Activated CD4-positive, CD25-positive, alpha-beta regulatory T cell treated with anti-CD3 and anti-CD28 coated beads, Interleukin-2, amount 50 U/mL, for 16 hours (primary cell): ENCODE data around the gene KLHDC4.
"Not testable (repeated sequence)": the region's sequence is repeated elsewhere in the genome, so short reads cannot be mapped to it uniquely, and the experiment has no call there.

Experiments used
- DNase-seq: peaks from one replicate; pipeline ENCODE4 v3.0.0-alpha.2; 2020; ENCODE audit warnings: low read depth, low spot score

Gene KLHDC4

DNA sequence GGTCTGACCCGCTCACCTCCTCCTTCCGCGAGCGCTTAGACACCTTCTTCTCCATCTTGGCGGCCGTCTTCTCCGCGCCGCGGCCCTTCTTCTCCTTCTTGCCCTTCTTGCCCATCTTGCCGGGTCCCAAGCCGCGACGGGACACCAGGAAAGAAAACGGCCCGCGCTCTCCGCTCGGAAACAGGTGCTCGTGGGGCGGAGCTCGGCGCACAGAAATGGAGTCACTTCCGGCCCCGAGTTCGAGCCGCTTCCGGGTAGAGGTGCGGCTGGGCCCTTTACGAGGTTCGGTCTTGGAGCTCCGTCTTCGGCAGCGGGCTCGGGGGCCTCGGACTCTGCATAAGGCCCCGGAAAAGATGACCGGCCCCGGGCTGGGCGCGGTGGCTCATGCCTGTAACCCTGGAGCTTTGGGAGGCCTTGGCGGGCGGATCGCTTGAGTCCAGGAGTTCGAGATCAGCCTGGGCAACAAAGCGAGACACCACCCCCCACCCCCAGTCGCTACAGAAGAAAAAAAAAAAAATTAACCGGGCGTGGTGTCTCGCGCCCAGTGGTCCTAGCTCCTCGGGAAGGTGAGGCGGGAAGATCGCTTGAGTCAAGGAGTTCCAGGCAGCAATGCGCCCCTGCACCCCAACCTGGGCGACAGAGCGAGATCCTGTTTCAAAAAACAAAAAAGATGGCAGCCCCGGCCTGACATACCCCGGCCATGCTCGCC, at the start of gene KLHDC4:
Gene KLHDC4, minus strand, starts transcription at position 211 of the 709 bp plus-strand sequence. Its CDS starts 96 bp downstream, at position 115.
- DNase-seq: peak; percentile 81

- DNase-seq: no peak
Measured at GRCh38 chr16:87815567-87815966, 49.8 kb upstream of the KLHDC4 start.

- no peak for DNase-seq
Measured at GRCh38 chr16:87812200-87812656, 46.4 kb upstream of the KLHDC4 start.

- DNase-seq: not testable (repeated sequence)
Measured at GRCh38 chr16:87811454-87811853, 45.7 kb upstream of the KLHDC4 start.

DNA sequence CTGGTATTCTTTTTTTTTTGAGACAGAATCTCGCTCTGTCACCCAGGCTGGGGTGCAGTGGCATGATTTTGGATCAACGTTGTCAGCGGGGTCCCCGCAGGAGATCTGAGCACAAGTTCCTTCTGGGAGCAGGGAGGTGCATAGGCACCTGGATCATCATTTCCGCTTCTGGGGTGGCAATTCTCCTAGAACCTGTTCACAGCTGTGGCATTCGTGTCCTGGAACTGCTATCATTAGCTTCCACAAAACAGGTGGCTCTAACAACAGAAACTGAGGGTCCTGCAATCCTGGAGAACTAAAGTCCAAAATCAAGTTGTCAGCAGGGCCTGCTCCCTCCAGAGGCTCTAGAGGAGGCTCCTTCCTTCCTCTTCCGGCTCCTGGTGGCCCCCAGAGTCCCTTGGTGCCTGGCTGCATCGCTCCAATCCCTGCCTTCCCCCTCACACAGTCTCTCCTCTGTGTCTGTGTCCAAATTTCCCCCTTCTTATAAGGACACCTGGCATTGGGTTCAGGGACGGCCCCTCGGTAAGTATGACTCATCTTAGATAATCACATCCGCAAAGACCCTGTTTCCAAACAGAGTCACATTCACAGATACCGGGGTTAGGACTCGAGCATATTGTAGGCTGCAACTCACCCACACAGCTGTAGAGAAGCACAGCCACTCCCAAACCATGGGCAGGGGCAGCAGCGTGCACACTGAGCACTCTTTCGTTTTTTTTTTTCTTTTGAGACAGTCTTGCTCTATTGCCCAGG, 43.5 kb upstream of the KLHDC4 start:
- DNase-seq: no peak

- no peak for DNase-seq
Measured at GRCh38 chr16:87808108-87808507, 42.3 kb upstream of the KLHDC4 start.

- DNase-seq: peak; percentile 16
Measured at GRCh38 chr16:87806641-87807546, 41.1 kb upstream of the KLHDC4 start.

GRCh38 chr16:87806261-87806640, 40.5 kb upstream of the KLHDC4 start:
- no peak for DNase-seq

DNA sequence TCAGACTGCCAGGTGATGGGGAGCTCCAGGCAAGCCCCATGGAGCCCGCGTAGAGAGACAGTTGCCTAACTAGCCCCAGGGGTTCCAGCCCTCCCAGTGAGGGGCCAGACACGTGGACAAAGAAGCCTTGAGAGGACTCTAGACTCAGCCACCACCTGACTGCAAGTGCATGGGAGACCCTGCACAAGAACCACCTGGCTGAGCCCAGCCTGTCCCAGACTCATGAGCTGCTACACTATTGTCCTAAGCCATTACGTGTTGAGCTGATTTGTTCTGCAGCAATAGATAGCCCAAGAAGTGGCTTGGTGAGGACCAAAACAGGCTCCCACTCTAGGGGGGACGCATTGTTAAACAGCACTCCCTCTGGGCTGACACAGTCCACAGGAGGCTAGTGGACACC, 37.6 kb upstream of the KLHDC4 start:
- DNase-seq: no peak

- no peak for DNase-seq
Measured at GRCh38 chr16:87802670-87803069, 36.9 kb upstream of the KLHDC4 start.

GRCh38 chr16:87801679-87802259, 36.0 kb upstream of the KLHDC4 start:
- DNase-seq: no peak

DNA sequence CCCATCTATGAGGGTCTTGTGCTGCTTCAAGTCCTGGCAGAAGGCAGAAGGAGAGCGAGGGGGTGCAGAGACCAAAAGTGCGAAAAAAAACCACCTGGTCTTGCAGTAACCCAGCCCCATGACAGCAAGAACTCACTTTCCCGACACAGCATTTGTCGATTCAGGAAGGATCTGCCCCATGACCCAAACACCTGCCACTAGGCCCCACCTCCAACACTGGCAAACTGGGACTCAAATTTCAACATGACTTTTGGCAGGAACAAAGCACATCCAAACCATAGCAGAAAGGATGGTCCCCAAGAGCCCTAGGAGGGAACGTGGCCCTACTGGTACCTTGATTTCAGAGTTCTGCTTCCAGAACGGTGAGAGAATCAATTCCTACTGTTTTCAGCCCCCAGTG, 34.7 kb upstream of the KLHDC4 start:
- no peak for DNase-seq

DNA sequence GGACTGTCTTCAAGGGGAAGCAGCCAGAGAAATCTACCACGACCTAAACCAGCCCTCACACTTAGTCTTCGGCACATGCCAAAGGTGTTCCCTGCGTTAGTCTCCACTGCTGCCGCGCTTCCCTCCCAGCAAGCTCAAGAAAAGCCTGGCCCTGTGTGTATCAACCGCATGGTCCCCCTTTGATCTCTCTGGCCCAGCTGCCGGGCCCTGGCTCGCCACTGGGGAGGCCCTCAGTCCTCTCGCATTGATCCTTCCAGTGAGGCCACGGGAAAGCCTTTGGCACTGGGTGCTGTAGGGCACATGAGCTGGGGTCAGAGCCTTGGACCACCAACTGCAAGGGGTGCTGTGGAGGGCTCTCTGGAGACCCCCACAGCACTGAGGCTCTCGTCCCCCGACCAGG, 29.6 kb upstream of the KLHDC4 start:
- no peak for DNase-seq

- no peak for DNase-seq
Measured at GRCh38 chr16:87794485-87795078, 28.8 kb upstream of the KLHDC4 start.

- DNase-seq: no peak
Measured at GRCh38 chr16:87792205-87792565, 26.4 kb upstream of the KLHDC4 start.

GRCh38 chr16:87791295-87792204, 25.8 kb upstream of the KLHDC4 start:
- DNase-seq: no peak

GRCh38 chr16:87790292-87791100, 24.7 kb upstream of the KLHDC4 start:
- no peak for DNase-seq

- no peak for DNase-seq
Measured at GRCh38 chr16:87789437-87790291, 23.9 kb upstream of the KLHDC4 start.
